NCI-H2227 (cell line): ENCODE data around the gene SIPA1L3.
"Not testable (repeated sequence)": the region's sequence is repeated elsewhere in the genome, so short reads cannot be mapped to it uniquely, and the experiment has no call there.

Source experiments
- DNase-seq: peaks from one replicate; lab custom pipeline; 2025; ENCODE audit not compliant: unreplicated experiment; lab: John Stamatoyannopoulos, UW

Gene SIPA1L3

GRCh38 chr19:37907735-37908455 lies 887 bp downstream of the SIPA1L3 start:
- DNase-seq, result peak; percentile 76

- DNase-seq, result no peak
These were observed 2.7 kb downstream of the SIPA1L3 start for GRCh38 chr19:37909661-37910199.

GRCh38 chr19:37914908-37915307 lies 7.9 kb downstream of the SIPA1L3 start:
- DNase-seq, result no peak

GRCh38 chr19:37920591-37921450 lies 13.8 kb downstream of the SIPA1L3 start:
- no peak for DNase-seq

GRCh38 chr19:37924573-37924972 lies 17.6 kb downstream of the SIPA1L3 start:
- DNase-seq, result not testable (repeated sequence)

- no peak for DNase-seq
These were observed 18.2 kb downstream of the SIPA1L3 start for GRCh38 chr19:37925212-37925611.

GRCh38 chr19:37926255-37926654 lies 19.2 kb downstream of the SIPA1L3 start:
- DNase-seq, result no peak

- no peak for DNase-seq
These were observed 19.7 kb downstream of the SIPA1L3 start for GRCh38 chr19:37926711-37927110.

GRCh38 chr19:37928527-37929286 lies 21.7 kb downstream of the SIPA1L3 start:
- no peak for DNase-seq

GRCh38 chr19:37929355-37929923 lies 22.4 kb downstream of the SIPA1L3 start:
- peak; percentile 62 for DNase-seq

GRCh38 chr19:37930416-37930815 lies 23.4 kb downstream of the SIPA1L3 start:
- no peak for DNase-seq

GRCh38 chr19:37931881-37932655 lies 25.1 kb downstream of the SIPA1L3 start:
- peak; percentile 87 for DNase-seq

- DNase-seq, result peak; percentile 86
These were observed 26.3 kb downstream of the SIPA1L3 start for GRCh38 chr19:37932985-37933936.

GRCh38 chr19:37933937-37934358 lies 26.9 kb downstream of the SIPA1L3 start:
- DNase-seq, result peak; percentile 99

- DNase-seq, result no peak
These were observed 28.3 kb downstream of the SIPA1L3 start for GRCh38 chr19:37935341-37935740.

GRCh38 chr19:37936166-37936565 lies 29.2 kb downstream of the SIPA1L3 start:
- DNase-seq, result no peak

- DNase-seq, result no peak
These were observed 29.9 kb downstream of the SIPA1L3 start for GRCh38 chr19:37936886-37937285.

GRCh38 chr19:37938353-37938752 lies 31.3 kb downstream of the SIPA1L3 start:
- no peak for DNase-seq
